ENCODE measurements around the gene ACACA. TPM values are rescaled to one million over a fixed set of nuclear protein-coding genes. Genes with fewer than 3 reads are reported as not detected.
"Not testable (repeated sequence)": the region's sequence is repeated elsewhere in the genome, so short reads cannot be mapped to it uniquely, and the experiment has no call there.

Gene ACACA
- total RNA-seq, 1 donor from 2014 or later = 29.2 TPM

- DNase-seq (ENCODE audit: low read depth in 2 of 2) = no peak
Measured at GRCh38 chr17:37100231-37100630, 306.4 kb downstream of the ACACA start.

GRCh38 chr17:37098910-37099664, 307.5 kb downstream of the ACACA start:
- DNase-seq (ENCODE audit: low read depth in 2 of 2) = no peak

GRCh38 chr17:37098152-37098551, 308.5 kb downstream of the ACACA start:
- no peak for DNase-seq (ENCODE audit: low read depth in 2 of 2)

- no peak for DNase-seq (ENCODE audit: low read depth in 2 of 2)
Measured at GRCh38 chr17:37097154-37097553, 309.5 kb downstream of the ACACA start.

- no peak for DNase-seq (ENCODE audit: low read depth in 2 of 2)
Measured at GRCh38 chr17:37096071-37096470, 310.6 kb downstream of the ACACA start.

GRCh38 chr17:37094391-37094790, 312.2 kb downstream of the ACACA start:
- DNase-seq (ENCODE audit: low read depth in 2 of 2) = no peak

GRCh38 chr17:37092701-37093100, 313.9 kb downstream of the ACACA start:
- DNase-seq (ENCODE audit: low read depth in 2 of 2) = no peak

GRCh38 chr17:37092071-37092470, 314.6 kb downstream of the ACACA start:
- DNase-seq (ENCODE audit: low read depth in 2 of 2) = no peak

GRCh38 chr17:37090941-37091340, 315.7 kb downstream of the ACACA start:
- DNase-seq (ENCODE audit: low read depth in 2 of 2) = no peak

- DNase-seq (ENCODE audit: low read depth in 2 of 2) = peak in 1 of 2 donors; percentile 84
Measured at GRCh38 chr17:37089956-37090355, 316.7 kb downstream of the ACACA start.

GRCh38 chr17:37088913-37089312, 317.7 kb downstream of the ACACA start:
- no peak for DNase-seq (ENCODE audit: low read depth in 2 of 2)

- DNase-seq (ENCODE audit: low read depth in 2 of 2) = peak in 1 of 2 donors; percentile 56
Measured at GRCh38 chr17:37088459-37088858, 318.2 kb downstream of the ACACA start.

- DNase-seq (ENCODE audit: low read depth in 2 of 2) = no peak
Measured at GRCh38 chr17:37087683-37088082, 319.0 kb downstream of the ACACA start.

GRCh38 chr17:37086948-37087347, 319.7 kb downstream of the ACACA start:
- no peak for DNase-seq (ENCODE audit: low read depth in 2 of 2)

GRCh38 chr17:37086334-37086733, 320.3 kb downstream of the ACACA start:
- no peak for DNase-seq (ENCODE audit: low read depth in 2 of 2)

GRCh38 chr17:37084372-37084771, 322.3 kb downstream of the ACACA start:
- DNase-seq (ENCODE audit: low read depth in 2 of 2) = no peak

- DNase-seq (ENCODE audit: low read depth in 2 of 2) = no peak
Measured at GRCh38 chr17:37083456-37083855, 323.2 kb downstream of the ACACA start.

GRCh38 chr17:37082985-37083384, 323.7 kb downstream of the ACACA start:
- no peak for DNase-seq (ENCODE audit: low read depth in 2 of 2)

- no peak for DNase-seq (ENCODE audit: low read depth in 2 of 2)
Measured at GRCh38 chr17:37082311-37082860, 324.2 kb downstream of the ACACA start.

GRCh38 chr17:37081287-37081686, 325.3 kb downstream of the ACACA start:
- peak; percentile 19 to 24 for DNase-seq (ENCODE audit: low read depth in 2 of 2)

- DNase-seq (ENCODE audit: low read depth in 2 of 2) = no peak
Measured at GRCh38 chr17:37079735-37080134, 326.9 kb downstream of the ACACA start.

- DNase-seq (ENCODE audit: low read depth in 2 of 2) = no peak
Measured at GRCh38 chr17:37079065-37079708, 327.4 kb downstream of the ACACA start.

- not testable (repeated sequence) for DNase-seq (ENCODE audit: low read depth in 2 of 2)
Measured at GRCh38 chr17:37073464-37073863, 333.2 kb downstream of the ACACA start.
